Neural cell (in vitro differentiated cells): ENCODE measurements around the gene C1orf50. TPM values are rescaled to one million over a fixed set of nuclear protein-coding genes. Genes with fewer than 3 reads are reported as not detected.

Experiments
- H2AFZ ChIP-seq: fragments of 200-600, 300-800 bp; sonication (generic), shearing (Covaris generic); 2 replicates; pipeline ENCODE4 v1.6.0; 2014; ENCODE audit warnings: low read depth, mild to moderate bottlenecking, antibody characterized with exemption, low read length, moderate library complexity
- H3F3A ChIP-seq: fragments of 200-600 bp; shearing (Covaris generic); 2 replicates; pipeline ENCODE4 v1.6.1; 2016; ENCODE audit warnings: mild to moderate bottlenecking, moderate library complexity, mixed read lengths, antibody characterized with exemption, low read length; ENCODE audit not compliant: insufficient read depth, poor library complexity, severe bottlenecking
- H3K27ac ChIP-seq: fragments of 200-600, 300-800 bp; sonication (generic), shearing (Covaris generic); 2 replicates; pipeline ENCODE4 v1.5.1; 2014; ENCODE audit warnings: mild to moderate bottlenecking, low read length, moderate library complexity
- H3K27me3 ChIP-seq: fragments of 300-800, 200-600 bp; sonication (generic), shearing (Covaris generic); 2 replicates; pipeline ENCODE4 v1.6.0; 2014; ENCODE audit warnings: mild to moderate bottlenecking, low read depth, low read length, moderate library complexity; ENCODE audit not compliant: insufficient read depth
- H3K36me3 ChIP-seq: fragments of 300-800, 200-600 bp; sonication (generic), shearing (Covaris generic); 2 replicates; pipeline ENCODE4 v1.5.1; 2014; ENCODE audit warnings: mild to moderate bottlenecking, antibody characterized with exemption, low read length, moderate library complexity; ENCODE audit not compliant: insufficient read depth
- H3K4me2 ChIP-seq: fragments of 300-800, 200-600 bp; sonication (generic), shearing (Covaris generic); 2 replicates; pipeline ENCODE4 v1.6.0; 2014; ENCODE audit warnings: mild to moderate bottlenecking, low read length
- H3K4me3 ChIP-seq: fragments of 300-800, 200-600 bp; sonication (generic), shearing (Covaris generic); 2 replicates; pipeline ENCODE4 v1.5.1; 2014; ENCODE audit warnings: mild to moderate bottlenecking, low read length, moderate library complexity
- H3K79me2 ChIP-seq: fragments of 200-600 bp; shearing (Covaris generic); replicated peaks from 2 replicates; pipeline ENCODE4 v1.6.0; 2014; ENCODE audit warnings: mild to moderate bottlenecking, low read length, moderate library complexity; ENCODE audit not compliant: insufficient read depth
- H3K9ac ChIP-seq: fragments of 300-800, 200-600 bp; sonication (generic), shearing (Covaris generic); 2 replicates; pipeline ENCODE4 v1.6.1; 2016; ENCODE audit warnings: mild to moderate bottlenecking, low read length, mixed read lengths
- H3K9me2 ChIP-seq: fragments of 200-600 bp; shearing (Covaris generic); 2 replicates; pipeline ENCODE4 v1.6.1; 2016; ENCODE audit warnings: mild to moderate bottlenecking, low read length, mixed read lengths; ENCODE audit not compliant: insufficient read depth
- H3K9me3 ChIP-seq: fragments of 200-600, 300-800 bp; sonication (generic), shearing (Covaris generic); 2 replicates; pipeline ENCODE4 v1.6.1; 2016; ENCODE audit warnings: mild to moderate bottlenecking, mixed run types, low read length, moderate library complexity, mixed read lengths
- H4K20me1 ChIP-seq: fragments of 200-600 bp; shearing (Covaris generic); 2 replicates; pipeline ENCODE4 v1.6.1; 2016; ENCODE audit warnings: mild to moderate bottlenecking, mixed run types; ENCODE audit not compliant: insufficient read depth
- EP300 ChIP-seq: fragments of 450-650 bp; conservative IDR thresholded peaks from 2 replicates; pipeline ENCODE4 v1.6.1; 2014; ENCODE audit warnings: antibody characterized with exemption, mild to moderate bottlenecking, moderate library complexity; ENCODE audit not compliant: poor library complexity, severe bottlenecking
- EZH2 ChIP-seq: fragments of 200-600, 300-800 bp; shearing (Covaris generic), sonication (generic); IDR thresholded peaks from 2 replicates; pipeline ENCODE4 v1.6.1; 2014; ENCODE audit warnings: antibody characterized with exemption, low read length, borderline replicate concordance, mild to moderate bottlenecking; ENCODE audit not compliant: insufficient read depth, poor library complexity, severe bottlenecking
- MXI1 ChIP-seq: fragments of 450-650 bp; conservative IDR thresholded peaks from 2 replicates; pipeline ENCODE4 v1.6.1; 2014; ENCODE audit warnings: antibody characterized with exemption, mild to moderate bottlenecking; ENCODE audit not compliant: poor library complexity, severe bottlenecking
- POLR2AphosphoS5 ChIP-seq: IDR thresholded peaks from 2 replicates; pipeline ENCODE4 v1.6.1; 2012
- RAD21 ChIP-seq: fragments of 450-650 bp; conservative IDR thresholded peaks from 2 replicates; pipeline ENCODE4 v1.6.1; 2014; ENCODE audit warnings: antibody characterized with exemption, mild to moderate bottlenecking, moderate library complexity
- SMC3 ChIP-seq: fragments of 450-650 bp; conservative IDR thresholded peaks from 2 replicates; pipeline ENCODE4 v1.6.1; 2014; ENCODE audit warnings: antibody characterized with exemption, mild to moderate bottlenecking, moderate library complexity; ENCODE audit not compliant: poor library complexity
- TAF1 ChIP-seq: IDR thresholded peaks from 2 replicates; pipeline ENCODE4 v1.6.1; 2012; ENCODE audit warnings: low read depth
- polyA plus RNA-seq: library from polyadenylated mRNA; depleted of rRNA; stranded (reverse); fragments of >200 nt; gene quantifications from 2 replicates; pipeline ENCODE4 v1.2.3, GENCODE V29; 2014
- TF ChIP-seq, protein P1 (sequence below): IDR thresholded peaks from 2 replicates; pipeline ENCODE4 v1.6.1; 2012; ENCODE audit warnings: borderline replicate concordance
- TF ChIP-seq, protein P2 (sequence below): fragments of 450-650 bp; IDR thresholded peaks from 2 replicates; pipeline ENCODE4 v1.5.1; 2014; ENCODE audit warnings: antibody characterized with exemption, mild to moderate bottlenecking, moderate library complexity; ENCODE audit not compliant: poor library complexity, severe bottlenecking

The C1orf50 gene
- polyA plus RNA-seq, 1 donor from 2014 or later, result 26.7 TPM

DNA sequence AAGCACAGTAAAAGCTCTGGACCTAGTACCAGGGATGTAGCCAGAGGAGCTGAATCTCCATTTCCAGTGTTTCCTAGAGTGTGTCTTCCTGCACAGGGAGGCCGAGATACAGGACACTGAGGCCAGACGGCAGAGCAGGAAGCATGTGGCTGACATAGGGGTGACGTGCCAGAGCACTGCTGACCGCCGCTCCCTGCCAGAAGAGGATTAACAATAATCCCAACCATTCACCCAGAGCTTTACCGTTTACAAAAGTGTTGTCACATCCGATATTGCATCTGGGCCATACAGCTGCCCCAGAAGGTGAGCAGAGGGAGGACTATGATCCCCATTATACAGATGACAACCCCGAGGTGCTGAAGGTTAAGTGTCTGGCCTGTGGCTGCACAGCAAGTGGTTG lies 21.2 kb upstream of the C1orf50 start:
- Histone ChIP-seq H3K9me2 (no peaks in the 10 kb centered on the region), H3K27ac (no peak overlapping the region), H4K20me1 (no peaks in the 10 kb centered on the region), H3K36me3 (no peaks in the 10 kb centered on the region), H2AFZ (no peak overlapping the region), H3F3A (no peaks in the 10 kb centered on the region), H3K9me3 (no peaks in the 10 kb centered on the region), H3K27me3 (no peaks in the 10 kb centered on the region), H3K9ac (no peak overlapping the region), H3K4me2 (no peak overlapping the region), H3K4me3 (no peak overlapping the region), H3K79me2 (no peaks in the 10 kb centered on the region)
- TF ChIP-seq MXI1 (no peak), EP300 (no peak), POLR2AphosphoS5 (no peak), RAD21 (no peak), EZH2 (no peak), TAF1 (no peak), SMC3 (no peak)
- TF ChIP-seq, protein P1, sequence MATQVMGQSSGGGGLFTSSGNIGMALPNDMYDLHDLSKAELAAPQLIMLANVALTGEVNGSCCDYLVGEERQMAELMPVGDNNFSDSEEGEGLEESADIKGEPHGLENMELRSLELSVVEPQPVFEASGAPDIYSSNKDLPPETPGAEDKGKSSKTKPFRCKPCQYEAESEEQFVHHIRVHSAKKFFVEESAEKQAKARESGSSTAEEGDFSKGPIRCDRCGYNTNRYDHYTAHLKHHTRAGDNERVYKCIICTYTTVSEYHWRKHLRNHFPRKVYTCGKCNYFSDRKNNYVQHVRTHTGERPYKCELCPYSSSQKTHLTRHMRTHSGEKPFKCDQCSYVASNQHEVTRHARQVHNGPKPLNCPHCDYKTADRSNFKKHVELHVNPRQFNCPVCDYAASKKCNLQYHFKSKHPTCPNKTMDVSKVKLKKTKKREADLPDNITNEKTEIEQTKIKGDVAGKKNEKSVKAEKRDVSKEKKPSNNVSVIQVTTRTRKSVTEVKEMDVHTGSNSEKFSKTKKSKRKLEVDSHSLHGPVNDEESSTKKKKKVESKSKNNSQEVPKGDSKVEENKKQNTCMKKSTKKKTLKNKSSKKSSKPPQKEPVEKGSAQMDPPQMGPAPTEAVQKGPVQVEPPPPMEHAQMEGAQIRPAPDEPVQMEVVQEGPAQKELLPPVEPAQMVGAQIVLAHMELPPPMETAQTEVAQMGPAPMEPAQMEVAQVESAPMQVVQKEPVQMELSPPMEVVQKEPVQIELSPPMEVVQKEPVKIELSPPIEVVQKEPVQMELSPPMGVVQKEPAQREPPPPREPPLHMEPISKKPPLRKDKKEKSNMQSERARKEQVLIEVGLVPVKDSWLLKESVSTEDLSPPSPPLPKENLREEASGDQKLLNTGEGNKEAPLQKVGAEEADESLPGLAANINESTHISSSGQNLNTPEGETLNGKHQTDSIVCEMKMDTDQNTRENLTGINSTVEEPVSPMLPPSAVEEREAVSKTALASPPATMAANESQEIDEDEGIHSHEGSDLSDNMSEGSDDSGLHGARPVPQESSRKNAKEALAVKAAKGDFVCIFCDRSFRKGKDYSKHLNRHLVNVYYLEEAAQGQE, result no peak
- TF ChIP-seq, protein P2, sequence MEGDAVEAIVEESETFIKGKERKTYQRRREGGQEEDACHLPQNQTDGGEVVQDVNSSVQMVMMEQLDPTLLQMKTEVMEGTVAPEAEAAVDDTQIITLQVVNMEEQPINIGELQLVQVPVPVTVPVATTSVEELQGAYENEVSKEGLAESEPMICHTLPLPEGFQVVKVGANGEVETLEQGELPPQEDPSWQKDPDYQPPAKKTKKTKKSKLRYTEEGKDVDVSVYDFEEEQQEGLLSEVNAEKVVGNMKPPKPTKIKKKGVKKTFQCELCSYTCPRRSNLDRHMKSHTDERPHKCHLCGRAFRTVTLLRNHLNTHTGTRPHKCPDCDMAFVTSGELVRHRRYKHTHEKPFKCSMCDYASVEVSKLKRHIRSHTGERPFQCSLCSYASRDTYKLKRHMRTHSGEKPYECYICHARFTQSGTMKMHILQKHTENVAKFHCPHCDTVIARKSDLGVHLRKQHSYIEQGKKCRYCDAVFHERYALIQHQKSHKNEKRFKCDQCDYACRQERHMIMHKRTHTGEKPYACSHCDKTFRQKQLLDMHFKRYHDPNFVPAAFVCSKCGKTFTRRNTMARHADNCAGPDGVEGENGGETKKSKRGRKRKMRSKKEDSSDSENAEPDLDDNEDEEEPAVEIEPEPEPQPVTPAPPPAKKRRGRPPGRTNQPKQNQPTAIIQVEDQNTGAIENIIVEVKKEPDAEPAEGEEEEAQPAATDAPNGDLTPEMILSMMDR, result no peak

DNA sequence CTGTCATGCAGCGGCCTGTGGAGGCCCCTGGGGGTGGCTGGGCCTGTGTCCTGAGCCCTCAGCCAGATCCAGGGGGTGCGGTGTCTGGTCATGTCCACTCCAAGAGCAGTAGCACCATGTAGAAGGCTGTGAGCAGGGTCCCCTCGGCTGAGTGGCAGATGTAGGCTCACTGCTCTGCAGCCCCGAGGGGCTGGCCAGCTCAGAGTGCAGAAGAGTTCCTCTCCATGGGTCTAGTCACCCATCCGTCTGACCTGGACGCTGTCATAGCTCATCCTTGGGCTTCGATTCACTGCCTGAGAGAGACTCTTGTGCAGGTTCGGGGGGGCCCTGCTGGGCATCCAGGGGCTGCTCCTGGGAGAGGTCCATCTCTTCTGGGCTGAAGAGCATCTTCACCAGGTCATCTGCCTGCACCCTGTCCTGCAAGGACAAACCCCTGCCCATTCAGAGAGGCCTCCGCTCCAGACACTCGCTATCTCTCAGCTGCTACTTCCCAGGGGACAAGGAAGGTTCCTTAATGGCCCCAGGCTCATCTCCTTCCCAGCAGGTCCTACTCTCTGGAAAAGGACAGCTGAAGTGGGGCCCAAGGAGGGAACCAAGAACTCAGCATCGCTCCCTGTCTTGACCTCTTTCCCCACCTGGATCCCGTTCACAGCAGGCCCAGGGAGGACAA lies 20.5 kb upstream of the C1orf50 start:
- Histone ChIP-seq H3K27me3 (no peaks in the 10 kb centered on the region), H3F3A (no peaks in the 10 kb centered on the region), H2AFZ (no peak overlapping the region), H3K79me2 (no peaks in the 10 kb centered on the region), H3K4me3 (no peak overlapping the region), H3K27ac (no peak overlapping the region), H3K4me2 (no peak overlapping the region), H3K9ac (no peak overlapping the region), H4K20me1 (no peaks in the 10 kb centered on the region), H3K9me2 (no peaks in the 10 kb centered on the region), H3K36me3 (no peaks in the 10 kb centered on the region), H3K9me3 (no peaks in the 10 kb centered on the region)
- TF ChIP-seq SMC3 (no peak), EZH2 (no peak), POLR2AphosphoS5 (no peak), TAF1 (no peak), EP300 (no peak), RAD21 (no peak), MXI1 (no peak)
- TF ChIP-seq, protein P2, result no peak
- TF ChIP-seq, protein P1, result no peak
